Gastroesophageal sphincter (tissue), 3 donors: Measurements from ENCODE around the gene RGS11.

Experiments used
- EP300 ChIP-seq: sonication (generic); formaldehyde crosslinking; IDR thresholded peaks from one replicate; pipeline ENCODE4 v1.6.1; 2017; ENCODE audit warnings: antibody characterized with exemption, mild to moderate bottlenecking
- POLR2A ChIP-seq, 2 donors: fragments of 450-650 bp; IDR thresholded peaks; one replicate each; pipeline ENCODE4 v1.6.1; 2017; ENCODE audit warnings: antibody characterized with exemption in 2 of 2, mild to moderate bottlenecking in 2 of 2, moderate library complexity in 1 of 2
- POLR2AphosphoS5 ChIP-seq: sonication (generic); formaldehyde crosslinking; IDR thresholded peaks from one replicate; pipeline ENCODE4 v1.6.1; 2017; ENCODE audit warnings: antibody characterized with exemption
- TF ChIP-seq, protein P1 (sequence below), 4 experiments: fragments of 200-600 bp in 2 of 4; fragments of 450-650 bp in 2 of 4; sonication (generic) in 1 of 4; IDR thresholded peaks; one replicate each; pipeline ENCODE4 v1.5.1; 2017 to 2019; ENCODE audit warnings: antibody characterized with exemption in 4 of 4, mild to moderate bottlenecking in 2 of 4, moderate library complexity in 2 of 4

DNA sequence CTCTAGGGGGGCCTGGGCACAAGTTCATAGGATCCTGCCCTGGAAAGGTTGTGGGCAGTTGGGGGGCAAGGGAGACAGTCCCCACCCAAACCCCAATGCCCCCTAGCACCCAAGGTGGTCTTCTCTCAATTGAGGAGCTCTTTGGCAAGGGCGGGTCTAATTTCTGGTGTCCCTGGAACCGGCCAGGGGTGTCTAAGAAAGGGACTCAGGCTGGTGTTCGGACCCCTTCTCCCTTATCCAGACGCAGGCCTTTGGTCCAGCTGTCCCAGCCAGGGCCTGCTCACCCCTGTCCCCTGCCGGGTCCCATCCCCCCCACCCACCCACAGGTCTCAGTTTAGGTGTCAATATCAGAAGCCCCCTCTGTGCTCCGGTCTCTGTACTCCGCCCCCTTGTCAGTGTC is 3.8 kb upstream of the RGS11 start:
- TF ChIP-seq, protein P1, sequence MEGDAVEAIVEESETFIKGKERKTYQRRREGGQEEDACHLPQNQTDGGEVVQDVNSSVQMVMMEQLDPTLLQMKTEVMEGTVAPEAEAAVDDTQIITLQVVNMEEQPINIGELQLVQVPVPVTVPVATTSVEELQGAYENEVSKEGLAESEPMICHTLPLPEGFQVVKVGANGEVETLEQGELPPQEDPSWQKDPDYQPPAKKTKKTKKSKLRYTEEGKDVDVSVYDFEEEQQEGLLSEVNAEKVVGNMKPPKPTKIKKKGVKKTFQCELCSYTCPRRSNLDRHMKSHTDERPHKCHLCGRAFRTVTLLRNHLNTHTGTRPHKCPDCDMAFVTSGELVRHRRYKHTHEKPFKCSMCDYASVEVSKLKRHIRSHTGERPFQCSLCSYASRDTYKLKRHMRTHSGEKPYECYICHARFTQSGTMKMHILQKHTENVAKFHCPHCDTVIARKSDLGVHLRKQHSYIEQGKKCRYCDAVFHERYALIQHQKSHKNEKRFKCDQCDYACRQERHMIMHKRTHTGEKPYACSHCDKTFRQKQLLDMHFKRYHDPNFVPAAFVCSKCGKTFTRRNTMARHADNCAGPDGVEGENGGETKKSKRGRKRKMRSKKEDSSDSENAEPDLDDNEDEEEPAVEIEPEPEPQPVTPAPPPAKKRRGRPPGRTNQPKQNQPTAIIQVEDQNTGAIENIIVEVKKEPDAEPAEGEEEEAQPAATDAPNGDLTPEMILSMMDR (IDR thresholded peaks at IDR 0.05): no peak
- TF ChIP-seq POLR2AphosphoS5: no peak
- no peak for TF ChIP-seq POLR2A (IDR thresholded peaks at IDR 0.05)
- TF ChIP-seq EP300: no peak
